Measurements from ENCODE around the gene DSG2. TPM values are rescaled to one million over a fixed set of nuclear protein-coding genes. Genes with fewer than 3 reads are reported as not detected.

The DSG2 gene
- total RNA-seq (1 to 10 TPM; 5.9 to 7.0 TPM), polyA plus RNA-seq (ENCODE audit: insufficient read depth, low read depth, low replicate concordance) (8.6 TPM)
- long read RNA-seq, donor 1, full-length matches to known transcripts = 7 of 7 reads
- long read RNA-seq, donor 1, partial matches to known transcripts = 0 of 7 reads
- long read RNA-seq, donor 1, other reads (novel, unspliced or antisense) = 0 of 7 reads
- long read RNA-seq, donor 2, full-length matches to known transcripts = 1 of 1 reads
- long read RNA-seq, donor 2, partial matches to known transcripts = 0 of 1 reads
- long read RNA-seq, donor 2, other reads (novel, unspliced or antisense) = 0 of 1 reads

GRCh38 chr18:31497836-31498573 is at the start of gene DSG2:
Gene DSG2, plus strand, starts transcription at chr18:31498177. Its CDS starts 75 bp downstream, at chr18:31498252.
- TF ChIP-seq POLR2A (IDR thresholded peaks at IDR 0.05) (no peak), CTCF (IDR thresholded peaks at IDR 0.05) (no peak)
- peak; percentile 44 for DNase-seq
- no peaks in the 10 kb centered on the region for H3K9me3 ChIP-seq
- H3K27me3 ChIP-seq = no peaks in the 10 kb centered on the region
- intact Hi-C loops (cut with DNase I; ENCODE audit: low total_unique reads) = no loop called here
- no peaks in the 10 kb centered on the region for H3K36me3 ChIP-seq (ENCODE audit: low read depth, missing control alignments)
- H3K4me3 ChIP-seq = peak within 1 kb of the TSS; percentile 54 to 60
- H3K27ac ChIP-seq = peak within 1 kb of the TSS; percentile 39 to 51
- no peaks in the 10 kb centered on the region for H3K4me1 ChIP-seq
- WGBS, 2 donors = 1 to 2% methylated on average over 9 to 66 of the region's 79 CpGs

DNA sequence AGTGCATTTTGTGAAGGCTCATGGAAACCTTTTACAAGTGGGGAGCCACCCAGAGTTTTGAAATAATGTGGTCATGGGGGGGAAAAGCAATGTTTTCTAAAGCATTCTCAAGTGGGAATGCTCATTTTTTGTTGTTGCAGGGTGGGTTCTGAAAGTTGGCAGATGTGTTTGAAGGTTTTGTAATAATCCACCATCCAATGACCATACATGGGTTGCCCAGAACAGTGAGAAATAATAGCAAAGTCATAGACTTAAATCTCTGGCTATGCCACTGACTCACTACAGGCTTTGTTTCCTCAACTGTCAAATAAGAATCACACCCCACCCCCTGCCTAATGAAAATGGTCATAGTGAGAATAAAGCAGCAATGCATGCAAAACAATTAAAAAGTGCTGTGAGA is 47.6 kb upstream of the DSG2 start:
- no peaks in the 10 kb centered on the region for H3K4me1 ChIP-seq
- no peaks in the 10 kb centered on the region for H3K36me3 ChIP-seq (ENCODE audit: low read depth, missing control alignments)
- H3K27ac ChIP-seq = no peak overlapping the region
- no peak for TF ChIP-seq CTCF (IDR thresholded peaks at IDR 0.05)
- TF ChIP-seq POLR2A (IDR thresholded peaks at IDR 0.05) = no peak
- H3K27me3 ChIP-seq = no peaks in the 10 kb centered on the region
- no peak for DNase-seq
- intact Hi-C loops (cut with DNase I; ENCODE audit: low total_unique reads) = no loop called here
- H3K4me3 ChIP-seq = no peak overlapping the region
- H3K9me3 ChIP-seq = no peaks in the 10 kb centered on the region

- no peaks in the 10 kb centered on the region for H3K4me1 ChIP-seq
- no peak overlapping the region for H3K27ac ChIP-seq
- no peak for TF ChIP-seq POLR2A (IDR thresholded peaks at IDR 0.05)
- no peak for TF ChIP-seq CTCF (IDR thresholded peaks at IDR 0.05)
- H3K36me3 ChIP-seq (ENCODE audit: low read depth, missing control alignments) = no peaks in the 10 kb centered on the region
- H3K27me3 ChIP-seq = no peaks in the 10 kb centered on the region
- DNase-seq = no peak
- H3K9me3 ChIP-seq = no peaks in the 10 kb centered on the region
- 81 to 91% methylated on average over 1 of the region's 1 CpG for WGBS, 2 donors
- intact Hi-C loops (cut with DNase I; ENCODE audit: low total_unique reads) = no loop called here
- no peak overlapping the region for H3K4me3 ChIP-seq
Measured at GRCh38 chr18:31451625-31452024, 46.4 kb upstream of the DSG2 start.

DNA sequence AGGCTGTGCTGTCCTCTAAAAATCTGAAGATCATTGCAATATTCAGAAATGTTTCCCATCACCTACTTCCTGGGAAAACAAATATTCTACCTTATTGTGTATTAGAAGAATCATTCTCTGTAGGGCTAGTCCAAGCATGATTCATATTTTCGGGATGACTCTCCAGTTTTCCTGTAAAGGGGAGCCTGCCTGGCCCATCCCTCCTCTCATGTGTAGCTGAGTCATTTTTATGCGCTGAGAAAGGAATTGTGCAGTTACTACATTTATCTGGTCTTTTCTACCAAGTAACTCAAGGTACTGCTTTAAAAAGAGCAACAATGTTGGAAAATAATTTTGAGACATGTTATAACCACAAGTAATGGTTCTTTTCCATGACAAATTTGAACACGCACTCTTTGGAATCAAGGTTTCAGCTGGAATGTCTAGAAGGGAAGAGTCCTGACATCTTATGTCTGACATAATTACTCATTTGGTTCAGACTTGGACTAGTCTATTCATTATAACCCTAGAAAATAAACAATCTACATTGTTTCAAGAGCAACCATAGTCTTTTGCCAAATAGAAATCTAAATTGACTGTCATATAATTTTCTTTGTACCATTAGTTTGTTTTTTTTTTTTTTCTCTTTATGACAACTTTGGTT is 43.8 kb upstream of the DSG2 start:
- intact Hi-C loops (cut with DNase I; ENCODE audit: low total_unique reads) = no loop called here
- Histone ChIP-seq H3K4me1 (no peaks in the 10 kb centered on the region), H3K27ac (no peak overlapping the region), H3K4me3 (no peak overlapping the region), H3K27me3 (no peaks in the 10 kb centered on the region), H3K9me3 (no peaks in the 10 kb centered on the region), H3K36me3 (ENCODE audit: low read depth, missing control alignments) (no peaks in the 10 kb centered on the region)
- 82 to 96% methylated on average over 3 of the region's 3 CpGs for WGBS, 2 donors
- DNase-seq = no peak
- no peak for TF ChIP-seq CTCF (IDR thresholded peaks at IDR 0.05)
- no peak for TF ChIP-seq POLR2A (IDR thresholded peaks at IDR 0.05)
